Stomach (tissue), 9 donors: ENCODE results near the gene DPP6. TPM values are rescaled to one million over a fixed set of nuclear protein-coding genes. Genes with fewer than 3 reads are reported as not detected.

Source experiments
- DNase-seq, 2 donors: peaks; one replicate each; pipeline versions ENCODE4 v3.0.0 to v3.0.0-alpha.2; 2013 to 2019
- H3K27ac ChIP-seq, 5 donors: fragments of 200-600 bp in 4 of 5; sonication (generic) in 4 of 5; one replicate each; pipeline ENCODE4 v1.5.1; 2013 to 2019; ENCODE audit warnings: mild to moderate bottlenecking in 1 of 5, moderate library complexity in 1 of 5
- H3K27me3 ChIP-seq, 3 donors: fragments of 200-600 bp; sonication (generic); one replicate each; pipeline ENCODE4 v1.5.1; 2017 to 2019; ENCODE audit warnings: mixed run types in 1 of 3
- H3K36me3 ChIP-seq, 4 donors: fragments of 200-600 bp; sonication (generic); 1 replicate in 3 of 4; 2 replicates in 1 of 4; pipeline ENCODE4 v1.5.1; 2016 to 2019
- H3K4me1 ChIP-seq, 4 donors: fragments of 200-600 bp; sonication (generic); one replicate each; pipeline ENCODE4 v1.5.1; 2016 to 2019
- H3K4me3 ChIP-seq, 4 donors: fragments of 200-600 bp; sonication (generic) in 3 of 4; one replicate each; pipeline ENCODE4 v1.5.1; 2016 to 2019; ENCODE audit warnings: mild to moderate bottlenecking in 1 of 4
- H3K9me3 ChIP-seq, 4 donors: fragments of 200-600 bp; sonication (generic); one replicate each; pipeline ENCODE4 v1.5.1; 2016 to 2019
- EP300 ChIP-seq: sonication (generic); formaldehyde crosslinking; IDR thresholded peaks from one replicate; pipeline ENCODE4 v1.6.1; 2017; ENCODE audit warnings: antibody characterized with exemption
- POLR2A ChIP-seq, 4 donors: fragments of 450-650 bp; IDR thresholded peaks; one replicate each; pipeline ENCODE4 v1.6.1; 2016; ENCODE audit warnings: antibody characterized with exemption in 4 of 4, control low read depth in 2 of 4, mild to moderate bottlenecking in 1 of 4, moderate library complexity in 1 of 4
- POLR2AphosphoS5 ChIP-seq, 3 donors: sonication (generic); formaldehyde crosslinking; IDR thresholded peaks; one replicate each; pipeline ENCODE4 v1.6.1; 2016; ENCODE audit warnings: antibody characterized with exemption in 3 of 3
- WGBS, 5 donors: extraction: QIAGEN DNeasy Blood & Tissue Kit in 3 of 5; methylation state at CpG; one replicate each; pipeline versions ENCODE4 v1.1.5 to v1.1.7; 2013 to 2018; 5-methylcytosine and 5-hydroxymethylcytosine counted together
- intact Hi-C: fragments of 100-400 bp; cut with DNase I; formaldehyde crosslinking; loops from one replicate; pipeline ENCODE4 v1.15.1; 2023; ENCODE audit warnings: low total_unique reads
- polyA plus RNA-seq, 3 donors: library from polyadenylated mRNA; stranded (reverse); fragments of 200-250 nt; gene quantifications; one replicate each; pipeline ENCODE4 v1.2.3, GENCODE V29; 2013
- total RNA-seq, 5 donors: library from RNA; depleted of rRNA; stranded (reverse); fragments of >200 nt; gene quantifications; one replicate each; pipeline versions ENCODE4 v1.1.0 to v1.2.3, GENCODE V29; 2014 to 2016
- TF ChIP-seq, protein P1 (sequence below), 7 experiments: fragments of 450-650 bp in 4 of 7; fragments of 200-600 bp in 3 of 7; sonication (generic) in 3 of 7; IDR thresholded peaks; one replicate each; pipeline ENCODE4 v1.5.1; 2016 to 2019; ENCODE audit warnings: antibody characterized with exemption in 7 of 7, control low read depth in 2 of 7, mild to moderate bottlenecking in 1 of 7
- donor health status: healthy with polysubstance abuse.
- donor health status: Bipolar disorder and iron deficiency.
- donor health status: healthy.

DPP6 gene
- total and polyA plus RNA-seq, 8 donors: 0.15 to 29.8 (median 4.9) TPM

DNA sequence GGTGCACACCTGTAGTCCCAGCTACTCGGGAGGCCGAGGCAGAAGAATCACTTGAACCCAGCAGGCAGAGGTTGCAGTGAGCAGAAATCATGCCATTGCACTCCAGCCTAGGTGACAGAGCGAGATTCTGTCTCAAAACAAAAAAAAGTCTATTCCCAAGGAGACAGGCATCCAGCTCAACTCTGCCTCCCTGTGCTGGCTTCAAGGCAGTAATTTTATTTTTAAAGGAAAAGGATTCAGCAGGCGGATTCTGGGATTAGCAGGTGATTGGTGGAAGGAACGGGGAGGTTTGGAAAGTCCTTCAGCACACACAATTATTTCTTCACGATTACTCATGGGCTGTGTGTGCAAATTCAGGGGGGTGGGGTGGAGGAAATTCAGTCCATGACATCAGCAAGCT is 707.8 kb downstream of the DPP6 start:
- Histone ChIP-seq H3K9me3 (no peaks in the 10 kb centered on the region), H3K4me3 (no peak overlapping the region), H3K27ac (no peak overlapping the region), H3K27me3 (no peaks in the 10 kb centered on the region), H3K4me1 (no peaks in the 10 kb centered on the region), H3K36me3 (no peaks in the 10 kb centered on the region)
- WGBS, 5 donors: 65 to 86% (median 75%) methylated on average over 6 of the region's 6 CpGs
- no peak for DNase-seq
- intact Hi-C loops: no loop called here
- TF ChIP-seq, protein P1, sequence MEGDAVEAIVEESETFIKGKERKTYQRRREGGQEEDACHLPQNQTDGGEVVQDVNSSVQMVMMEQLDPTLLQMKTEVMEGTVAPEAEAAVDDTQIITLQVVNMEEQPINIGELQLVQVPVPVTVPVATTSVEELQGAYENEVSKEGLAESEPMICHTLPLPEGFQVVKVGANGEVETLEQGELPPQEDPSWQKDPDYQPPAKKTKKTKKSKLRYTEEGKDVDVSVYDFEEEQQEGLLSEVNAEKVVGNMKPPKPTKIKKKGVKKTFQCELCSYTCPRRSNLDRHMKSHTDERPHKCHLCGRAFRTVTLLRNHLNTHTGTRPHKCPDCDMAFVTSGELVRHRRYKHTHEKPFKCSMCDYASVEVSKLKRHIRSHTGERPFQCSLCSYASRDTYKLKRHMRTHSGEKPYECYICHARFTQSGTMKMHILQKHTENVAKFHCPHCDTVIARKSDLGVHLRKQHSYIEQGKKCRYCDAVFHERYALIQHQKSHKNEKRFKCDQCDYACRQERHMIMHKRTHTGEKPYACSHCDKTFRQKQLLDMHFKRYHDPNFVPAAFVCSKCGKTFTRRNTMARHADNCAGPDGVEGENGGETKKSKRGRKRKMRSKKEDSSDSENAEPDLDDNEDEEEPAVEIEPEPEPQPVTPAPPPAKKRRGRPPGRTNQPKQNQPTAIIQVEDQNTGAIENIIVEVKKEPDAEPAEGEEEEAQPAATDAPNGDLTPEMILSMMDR (IDR thresholded peaks at IDR 0.05): no peak
- TF ChIP-seq EP300: no peak
- no peak for TF ChIP-seq POLR2A (IDR thresholded peaks at IDR 0.05)
- TF ChIP-seq POLR2AphosphoS5 (IDR thresholded peaks at IDR 0.05): no peak

DNA sequence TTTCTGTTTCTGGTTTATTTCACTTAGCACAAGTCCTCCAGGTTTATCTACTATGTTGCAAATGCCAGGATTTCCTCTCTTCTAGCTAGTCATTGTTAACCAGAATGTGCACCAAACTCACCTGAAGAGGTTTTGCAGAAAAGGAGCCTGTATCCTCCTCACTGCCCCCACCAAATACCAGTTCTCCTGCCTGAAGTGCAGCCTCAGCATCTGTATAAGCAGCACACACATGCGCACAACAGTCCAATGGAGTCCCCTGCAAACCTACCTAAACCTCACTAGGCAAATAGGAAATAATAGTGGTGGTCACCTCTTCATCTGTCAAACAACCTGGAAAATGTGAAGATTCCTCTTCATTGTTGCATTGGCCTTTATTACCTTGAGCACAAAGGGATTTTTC is 712.9 kb downstream of the DPP6 start:
- no peak overlapping the region for H3K27ac ChIP-seq
- no peaks in the 10 kb centered on the region for H3K4me1 ChIP-seq
- no peaks in the 10 kb centered on the region for H3K9me3 ChIP-seq
- no peak for TF ChIP-seq POLR2AphosphoS5 (IDR thresholded peaks at IDR 0.05)
- TF ChIP-seq POLR2A (IDR thresholded peaks at IDR 0.05): no peak
- TF ChIP-seq, protein P1 (IDR thresholded peaks at IDR 0.05): no peak
- no peak for TF ChIP-seq EP300
- H3K36me3 ChIP-seq: peaks cover 0 to 6% (median 2%) of the 10 kb centered on the region in 4 donors
- no peak overlapping the region for H3K4me3 ChIP-seq
- H3K27me3 ChIP-seq: no peaks in the 10 kb centered on the region
- WGBS, 5 donors: 84 to 100% (median 90%) methylated on average over 1 of the region's 1 CpG
- intact Hi-C loops: no loop called here
- no peak for DNase-seq

DNA sequence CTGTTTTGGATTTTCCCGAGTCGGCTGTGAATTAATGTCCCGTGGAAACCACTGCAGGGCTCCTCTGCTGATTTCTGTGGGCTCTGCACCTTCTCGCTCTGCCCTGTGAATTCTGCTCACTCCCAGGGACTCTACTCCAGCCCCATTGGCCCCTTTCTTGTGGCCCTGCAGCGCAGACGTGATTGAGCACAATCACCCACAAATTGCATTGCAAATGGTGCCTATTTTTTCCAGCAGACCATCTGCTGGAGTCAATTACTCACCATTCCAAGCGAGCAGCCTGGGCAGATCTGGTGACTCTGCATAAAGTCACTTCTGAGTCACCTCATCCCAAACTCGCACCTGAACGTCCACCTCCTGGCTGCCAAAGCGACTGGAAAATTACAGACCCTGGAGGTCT is 714.9 kb downstream of the DPP6 start:
- intact Hi-C loops: no loop called here
- no peak overlapping the region for H3K27ac ChIP-seq
- H3K4me3 ChIP-seq: no peak overlapping the region
- no peaks in the 10 kb centered on the region for H3K4me1 ChIP-seq
- no peak for DNase-seq
- H3K27me3 ChIP-seq: no peaks in the 10 kb centered on the region
- 73 to 88% (median 81%) methylated on average over 10 of the region's 10 CpGs for WGBS, 5 donors
- no peak for TF ChIP-seq EP300
- TF ChIP-seq, protein P1 (IDR thresholded peaks at IDR 0.05): no peak
- H3K9me3 ChIP-seq: no peaks in the 10 kb centered on the region
- peaks cover 0 to 10% (median 2%) of the 10 kb centered on the region in 4 donors for H3K36me3 ChIP-seq

DNA sequence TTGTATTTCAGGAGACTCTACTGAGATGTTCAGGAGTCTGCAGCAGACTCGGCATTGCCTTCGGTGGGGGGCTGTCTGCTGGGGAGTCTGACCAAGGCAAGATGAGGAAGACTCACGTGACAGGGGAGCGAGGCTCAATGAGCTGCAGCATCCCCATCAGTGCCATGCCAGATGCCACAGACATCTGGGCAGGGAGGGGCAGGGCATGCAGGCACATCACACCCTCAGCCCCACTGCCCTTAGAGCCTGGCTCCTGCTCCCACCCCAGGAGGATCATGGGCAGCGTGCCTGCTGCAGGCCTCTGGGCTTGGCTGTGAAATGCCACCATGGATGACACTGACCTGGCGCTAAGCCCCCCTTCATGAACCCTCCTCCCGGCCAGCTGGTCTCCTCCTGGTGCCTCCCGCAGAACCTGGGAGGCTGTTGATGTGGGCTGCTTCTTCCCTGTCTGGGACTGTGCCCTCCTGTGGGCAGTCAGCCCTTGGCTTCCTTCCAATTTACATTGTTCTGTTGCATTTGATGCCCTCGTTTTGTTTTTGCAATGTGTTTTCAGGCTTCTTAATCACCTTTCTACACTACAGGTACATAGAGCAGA is 715.7 kb downstream of the DPP6 start:
- intact Hi-C loops: no loop called here
- Histone ChIP-seq H3K27ac (no peak overlapping the region), H3K36me3 (peaks cover 0 to 10% (median 2%) of the 10 kb centered on the region in 4 donors), H3K4me3 (no peak overlapping the region), H3K4me1 (no peaks in the 10 kb centered on the region), H3K27me3 (no peaks in the 10 kb centered on the region), H3K9me3 (no peaks in the 10 kb centered on the region)
- TF ChIP-seq, protein P1 (IDR thresholded peaks at IDR 0.05): no peak
- TF ChIP-seq EP300 (no peak), POLR2A (IDR thresholded peaks at IDR 0.05) (no peak), POLR2AphosphoS5 (IDR thresholded peaks at IDR 0.05) (no peak)
- DNase-seq: no peak
- 75 to 88% (median 84%) methylated on average over 6 to 9 of the region's 9 CpGs for WGBS, 5 donors
